IMR-90 (cell line): Measurements from ENCODE around the gene TMED8. TPM values are rescaled to one million over a fixed set of nuclear protein-coding genes. Genes with fewer than 3 reads are reported as not detected.

Source experiments
- ATAC-seq: fragments of 200-7000 bp; cut with Tn5 transposase; 2 replicates; pipeline ENCODE4 v1.9.1; 2020; ENCODE audit warnings: low read depth, mild to moderate bottlenecking, moderate library complexity
- BruUV-seq: library from RNA; stranded (reverse); fragments of 400-500 nt; replicated peaks from 2 replicates; lab custom pipeline; 2021; lab: Mats Ljungman, UMichigan
- CTCF ChIA-PET: fragments of 300-600 bp; formaldehyde crosslinking; extraction: SDS; loops from one replicate; lab custom pipeline; 2021; ENCODE audit warnings: antibody characterized with exemption; lab: Yijun Ruan, JAX
- POLR2A ChIA-PET: fragments of 300-600 bp; sonication (Branson Sonifier 250); formaldehyde crosslinking; loops from one replicate; lab custom pipeline; 2022; ENCODE audit warnings: antibody characterized with exemption; ENCODE audit not compliant: unreplicated experiment; lab: Charles Lee
- DNase-seq: peaks from one replicate; pipeline ENCODE4 v3.0.0; 2013
- H2AFZ ChIP-seq: replicated peaks from 2 replicates; pipeline ENCODE3; 2013; ENCODE audit warnings: low read length, mild to moderate bottlenecking; ENCODE audit not compliant: poor library complexity
- H2AK5ac ChIP-seq: 2 replicates; pipeline ENCODE4 v1.6.1; 2013; ENCODE audit warnings: low read depth, low read length, inconsistent platforms
- H2AK9ac ChIP-seq: replicated peaks from 2 replicates; pipeline ENCODE3; 2013; ENCODE audit warnings: mild to moderate bottlenecking, low read depth, low read length, moderate library complexity; ENCODE audit not compliant: poor library complexity
- H2BK120ac ChIP-seq: 2 replicates; pipeline ENCODE4 v1.6.1; 2013; ENCODE audit warnings: low read depth, low read length, inconsistent platforms
- H2BK15ac ChIP-seq: 3 replicates; pipeline ENCODE4 v1.6.1; 2013; ENCODE audit warnings: low read depth, low read length, inconsistent platforms
- H2BK20ac ChIP-seq: 2 replicates; pipeline ENCODE4 v1.6.1; 2013; ENCODE audit warnings: low read depth, mild to moderate bottlenecking, inconsistent platforms, low read length, moderate library complexity
- H2BK5ac ChIP-seq: 2 replicates; pipeline ENCODE4 v1.6.1; 2013; ENCODE audit warnings: mild to moderate bottlenecking, low read depth, low read length, inconsistent platforms; ENCODE audit not compliant: poor library complexity, severe bottlenecking
- H3K14ac ChIP-seq: replicated peaks from 2 replicates; pipeline ENCODE4 v1.6.1; 2013; ENCODE audit warnings: low read depth, low read length, inconsistent platforms
- H3K18ac ChIP-seq: 2 replicates; pipeline ENCODE4 v1.6.1; 2013; ENCODE audit warnings: low read depth, low read length, control low read depth
- H3K23ac ChIP-seq: 2 replicates; pipeline ENCODE4 v1.6.1; 2013; ENCODE audit warnings: low read depth, low read length, inconsistent platforms
- H3K27ac ChIP-seq: 2 replicates; pipeline ENCODE4 v1.5.1; 2013; ENCODE audit warnings: mild to moderate bottlenecking, control low read depth, low read length; ENCODE audit not compliant: insufficient read depth
- H3K27me3 ChIP-seq: 2 replicates; pipeline ENCODE4 v1.6.1; 2013; ENCODE audit warnings: low read length; ENCODE audit not compliant: control insufficient read depth, insufficient read depth
- H3K36me3 ChIP-seq: 2 replicates; pipeline ENCODE4 v1.6.1; 2013; ENCODE audit warnings: low read length, mixed read lengths; ENCODE audit not compliant: control insufficient read depth, insufficient read depth
- H3K4ac ChIP-seq: 2 replicates; pipeline ENCODE4 v1.6.1; 2013; ENCODE audit warnings: low read depth, low read length, inconsistent platforms
- H3K4me1 ChIP-seq: 2 replicates; pipeline ENCODE4 v1.6.1; 2013; ENCODE audit warnings: low read length, mixed read lengths; ENCODE audit not compliant: control insufficient read depth, insufficient read depth
- H3K4me2 ChIP-seq: 2 replicates; pipeline ENCODE4 v1.6.1; 2013; ENCODE audit warnings: low read depth, mild to moderate bottlenecking, control low read depth, low read length, moderate library complexity
- H3K4me3 ChIP-seq: 2 replicates; pipeline ENCODE4 v1.5.1; 2013; ENCODE audit warnings: low read depth, mild to moderate bottlenecking, control low read depth, low read length, moderate library complexity; ENCODE audit not compliant: insufficient read depth
- H3K56ac ChIP-seq: 2 replicates; pipeline ENCODE4 v1.6.1; 2013; ENCODE audit warnings: low read length, inconsistent platforms; ENCODE audit not compliant: insufficient read depth; ENCODE audit errors: extremely low read depth
- H3K79me1 ChIP-seq, 2 experiments: 2 replicates each; pipeline ENCODE4 v1.6.1; 2013; ENCODE audit warnings: low read length in 2 of 2, inconsistent platforms in 1 of 2, low read depth in 1 of 2
- H3K9ac ChIP-seq: 2 replicates; pipeline ENCODE4 v1.6.1; 2013; ENCODE audit warnings: low read depth, low read length, control low read depth
- H3K9me1 ChIP-seq: 2 replicates; pipeline ENCODE4 v1.6.1; 2013; ENCODE audit warnings: low read length, inconsistent platforms; ENCODE audit not compliant: insufficient read depth
- H3K9me3 ChIP-seq: 2 replicates; pipeline ENCODE4 v1.6.1; 2013; ENCODE audit warnings: low read length; ENCODE audit not compliant: control insufficient read depth, insufficient read depth
- H4K20me1 ChIP-seq: 2 replicates; pipeline ENCODE4 v1.6.1; 2013; ENCODE audit warnings: low read length, inconsistent platforms; ENCODE audit not compliant: insufficient read depth
- H4K5ac ChIP-seq: 2 replicates; pipeline ENCODE4 v1.6.1; 2013; ENCODE audit warnings: mild to moderate bottlenecking, low read depth, low read length, control low read depth
- H4K8ac ChIP-seq, 2 experiments: 2 replicates each; pipeline ENCODE4 v1.6.1; 2013; ENCODE audit warnings: low read depth in 2 of 2, low read length in 2 of 2, control low read depth in 1 of 2, inconsistent platforms in 1 of 2
- H4K91ac ChIP-seq: 2 replicates; pipeline ENCODE4 v1.6.1; 2013; ENCODE audit warnings: low read depth, low read length, inconsistent platforms; ENCODE audit not compliant: insufficient read depth
- BHLHE40 ChIP-seq: fragments of 150-350 bp; IDR thresholded peaks from 2 replicates; pipeline ENCODE4 v1.6.1; 2016; ENCODE audit warnings: mild to moderate bottlenecking, low read depth, low read length
- CEBPB ChIP-seq: IDR thresholded peaks from 2 replicates; pipeline ENCODE4 v1.6.1; 2012; ENCODE audit warnings: low read depth, low read length, improper control_type of control experiment
- CHD1 ChIP-seq: IDR thresholded peaks from 2 replicates; pipeline ENCODE4 v1.6.1; 2012; ENCODE audit warnings: low read depth, low read length, improper control_type of control experiment
- ELK1 ChIP-seq: fragments of 150-350 bp; IDR thresholded peaks from 2 replicates; pipeline ENCODE4 v1.6.1; 2016; ENCODE audit warnings: low read depth, mild to moderate bottlenecking, low read length, moderate library complexity, borderline replicate concordance
- FOS ChIP-seq: fragments of 150-350 bp; IDR thresholded peaks from 2 replicates; pipeline ENCODE4 v1.6.1; 2016; ENCODE audit warnings: low read depth, low read length
- MAFK ChIP-seq: IDR thresholded peaks from 2 replicates; pipeline ENCODE4 v1.6.1; 2012; ENCODE audit warnings: low read depth, low read length, improper control_type of control experiment
- MAZ ChIP-seq: IDR thresholded peaks from 2 replicates; pipeline ENCODE4 v1.6.1; 2012; ENCODE audit warnings: low read depth, mild to moderate bottlenecking, low read length, improper control_type of control experiment, moderate library complexity, borderline replicate concordance
- NFE2L2 ChIP-seq: fragments of 150-350 bp; IDR thresholded peaks from 2 replicates; pipeline ENCODE4 v1.6.1; 2016; ENCODE audit warnings: low read depth, mild to moderate bottlenecking, low read length
- POLR2A ChIP-seq: IDR thresholded peaks from 2 replicates; pipeline ENCODE4 v1.6.1; 2012; ENCODE audit warnings: mild to moderate bottlenecking, low read depth, low read length
- RAD21 ChIP-seq: IDR thresholded peaks from 2 replicates; pipeline ENCODE4 v1.6.1; 2012; ENCODE audit warnings: low read length, improper control_type of control experiment
- RCOR1 ChIP-seq: IDR thresholded peaks from 2 replicates; pipeline ENCODE4 v1.6.1; 2012; ENCODE audit warnings: mild to moderate bottlenecking, low read length, improper control_type of control experiment; ENCODE audit not compliant: insufficient replicate concordance
- RFX5 ChIP-seq: IDR thresholded peaks from 2 replicates; pipeline ENCODE4 v1.8.0; 2012; ENCODE audit warnings: low read depth, mild to moderate bottlenecking, low read length, moderate library complexity
- SMC3 ChIP-seq: fragments of 150-350 bp; IDR thresholded peaks from 2 replicates; pipeline ENCODE4 v1.6.1; 2016; ENCODE audit warnings: low read depth, mild to moderate bottlenecking, antibody characterized with exemption, low read length, moderate library complexity
- USF2 ChIP-seq: fragments of 150-350 bp; IDR thresholded peaks from 2 replicates; pipeline ENCODE4 v1.6.1; 2017; ENCODE audit warnings: mild to moderate bottlenecking, antibody characterized with exemption, low read length, low read depth
- WGBS, 2 experiments: methylation state at CpG; one replicate each; pipeline versions ENCODE4 v1.1.5 to v1.1.7; 2013; ENCODE audit warnings: missing lambda C conversion rate in 2 of 2; ENCODE audit not compliant: insufficient read length in 1 of 2; ENCODE audit errors: extremely low coverage in 2 of 2; 5-methylcytosine and 5-hydroxymethylcytosine counted together
- dilution Hi-C: fragments of 300-500 bp; cut with HindIII; formaldehyde crosslinking; loops from one replicate; pipeline ENCODE4 v1.14.3; 2018; ENCODE audit warnings: low sequenced_read_pairs; ENCODE audit not compliant: unreplicated experiment
- in situ Hi-C: fragments of 300-500 bp; cut with MboI; formaldehyde crosslinking; loops from 3 replicates; pipeline ENCODE4 v1.14.3; 2019; ENCODE audit warnings: low sequenced_read_pairs, inconsistent platforms, mixed read lengths
- intact Hi-C: fragments of 100-400 bp; cut with micrococcal nuclease; formaldehyde crosslinking; loops from 2 replicates; pipeline ENCODE4 v1.10.0; 2022
- polyA plus RNA-seq, 3 experiments: library from polyadenylated mRNA; depleted of rRNA; stranded (reverse); fragments of >200 nt; gene quantifications; 2 replicates each; pipeline ENCODE4 v1.2.3, GENCODE V29; 2012; ENCODE audit warnings: low replicate concordance in 1 of 3
- total RNA-seq: library from RNA; depleted of rRNA; stranded (reverse); fragments of >200 nt; gene quantifications from 2 replicates; pipeline ENCODE4 v1.2.3, GENCODE V29; 2012

Gene TMED8
- total and polyA plus RNA-seq, 2 of the 4 experiments (the other 2 are of a cell fraction): 2.2 to 5.0 TPM

DNA sequence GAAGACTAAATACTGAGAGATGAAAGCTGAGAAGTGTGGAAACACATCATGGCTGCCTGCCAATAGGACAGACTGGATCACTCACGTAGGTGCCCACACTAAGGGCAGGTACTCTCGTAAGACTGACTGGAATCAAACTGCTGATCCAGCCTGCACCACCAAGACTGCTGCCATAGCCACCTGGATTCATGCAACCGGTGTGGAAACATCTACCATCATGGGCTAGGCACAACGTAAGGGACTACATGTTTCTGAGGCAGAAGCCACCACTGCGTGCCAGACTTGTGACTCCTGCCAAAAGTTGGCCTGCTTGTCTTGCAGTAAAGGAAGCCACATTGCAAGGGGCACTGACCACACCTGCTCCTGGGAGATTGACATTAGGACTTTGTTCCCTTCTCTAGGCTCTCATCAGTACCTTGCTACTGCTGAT, 60.0 kb downstream of the TMED8 start:
- Histone ChIP-seq H3K27ac (no peak overlapping the region), H3K27me3 (no peaks in the 10 kb centered on the region), H4K8ac (no peak overlapping the region), H2BK120ac (no peak overlapping the region), H3K14ac (no peak overlapping the region), H3K36me3 (no peaks in the 10 kb centered on the region), H2AFZ (no peak overlapping the region), H4K5ac (no peak overlapping the region), H3K4ac (no peak overlapping the region), H3K4me3 (no peak overlapping the region), H3K4me2 (no peak overlapping the region), H3K9ac (no peak overlapping the region), H2AK5ac (no peak overlapping the region), H2BK20ac (no peak overlapping the region), H2BK5ac (no peak overlapping the region), H2AK9ac (no peak overlapping the region), H3K18ac (no peak overlapping the region), H3K9me3 (no peaks in the 10 kb centered on the region), H3K79me1 (peaks cover 23 to 59% of the 10 kb centered on the region in 2 experiments), H2BK15ac (no peak overlapping the region), H4K91ac (no peak overlapping the region), H3K56ac (no peak overlapping the region), H4K20me1 (peaks cover 9% of the 10 kb centered on the region), H3K9me1 (peaks cover 13% of the 10 kb centered on the region), H3K4me1 (peaks cover 15% of the 10 kb centered on the region), H3K23ac (no peak overlapping the region)
- TF ChIP-seq RAD21 (no peak), ELK1 (no peak), CHD1 (no peak), POLR2A (no peak), SMC3 (no peak), CEBPB (no peak), USF2 (no peak), FOS (no peak), RFX5 (no peak), NFE2L2 (no peak), RCOR1 (no peak), MAZ (no peak), BHLHE40 (no peak), MAFK (no peak)
- DNase-seq (no peak), ATAC-seq (no peak)
- ChIA-PET CTCF (interaction anchor here (0.6 to 6.2 kb wide), 6 partner anchors 10 to 174 kb away, joined by 3 to 116 read pairs (median 9); no protein-coding TSS in a partner anchor), POLR2A (no interaction called here)
- dilution Hi-C loops (no loop called here), in situ Hi-C loops (loop anchor here (5.0 to 25.0 kb wide), 2 partner anchors 165 to 430 kb away; no protein-coding TSS in a partner anchor), intact Hi-C loops (loop anchor here (1.0 kb wide), 1 partner anchor 16 kb away; no protein-coding TSS in a partner anchor)
- 77% methylated on average over 4 of the region's 5 CpGs; no CpG with 5 or more reads in 1 of the 2 experiments for WGBS, 2 experiments
- no TSS peak for BruUV-seq
